Measurements from ENCODE around the gene ADCY5.

DNA sequence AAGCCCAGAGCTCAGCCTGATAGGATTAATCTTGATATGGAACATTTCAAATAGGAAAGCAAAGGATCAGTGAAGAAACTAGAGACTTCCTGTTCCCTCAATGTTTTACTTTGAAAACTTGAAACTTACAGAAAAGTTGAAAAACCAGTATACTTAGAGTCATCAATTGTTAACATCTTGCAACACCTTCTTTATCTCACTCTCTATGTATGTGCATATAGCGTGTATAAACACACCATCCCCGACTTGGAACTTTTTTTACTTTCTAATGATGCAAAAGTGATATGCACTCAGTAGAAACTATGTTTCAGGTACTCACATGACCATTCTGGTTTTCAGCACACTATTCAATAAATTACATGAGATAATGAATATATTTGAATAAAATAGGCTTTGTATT, 186.7 kb downstream of the ADCY5 start:
- TF ChIP-seq CTCF (IDR thresholded peaks at IDR 0.05) (no peak), TCF7L2 (IDR thresholded peaks at IDR 0.05; ENCODE audit: low read depth, low read length) (no peak), SIN3A (IDR thresholded peaks at IDR 0.05; ENCODE audit: borderline replicate concordance, insufficient read depth, low read depth, low read length) (no peak)

All from Panc1 (cell line).